Trophoblast cell (in vitro differentiated cells and primary cell): ENCODE measurements around the gene TBC1D8.

Source experiments
- DNase-seq, 2 donors: peaks; one replicate each; pipeline ENCODE4 v3.0.0-alpha.2; 2016
- H2AFZ ChIP-seq: 2 replicates; pipeline ENCODE4 v1.6.1; 2013; ENCODE audit warnings: low read length, moderate library complexity, mild to moderate bottlenecking; ENCODE audit not compliant: insufficient read depth, poor library complexity
- H2AK5ac ChIP-seq: 2 replicates; pipeline ENCODE4 v1.6.1; 2013; ENCODE audit warnings: mild to moderate bottlenecking, low read length
- H2BK120ac ChIP-seq: 2 replicates; pipeline ENCODE4 v1.6.1; 2013; ENCODE audit warnings: low read length, mild to moderate bottlenecking, moderate library complexity; ENCODE audit not compliant: insufficient read depth, poor library complexity
- H2BK12ac ChIP-seq: 2 replicates; pipeline ENCODE4 v1.6.1; 2013; ENCODE audit warnings: mild to moderate bottlenecking, low read length, moderate library complexity
- H2BK5ac ChIP-seq: 2 replicates; pipeline ENCODE4 v1.6.1; 2013; ENCODE audit warnings: low read length, low read depth, moderate library complexity, mild to moderate bottlenecking; ENCODE audit not compliant: poor library complexity
- H3K14ac ChIP-seq: 2 replicates; pipeline ENCODE4 v1.6.1; 2013; ENCODE audit warnings: mild to moderate bottlenecking, low read length
- H3K18ac ChIP-seq: 2 replicates; pipeline ENCODE4 v1.6.1; 2013; ENCODE audit warnings: mild to moderate bottlenecking, low read length
- H3K23ac ChIP-seq: 2 replicates; pipeline ENCODE4 v1.6.1; 2013; ENCODE audit warnings: low read length
- H3K27ac ChIP-seq: 2 replicates; pipeline ENCODE4 v1.5.1; 2013; ENCODE audit warnings: low read depth, mild to moderate bottlenecking, inconsistent platforms, low read length, moderate library complexity
- H3K27me3 ChIP-seq: 2 replicates; pipeline ENCODE4 v1.6.1; 2013; ENCODE audit warnings: inconsistent platforms, mild to moderate bottlenecking, low read length, moderate library complexity; ENCODE audit not compliant: insufficient read depth
- H3K36me3 ChIP-seq, 2 experiments: 1 replicate in 1 of 2; 2 replicates in 1 of 2; pipeline ENCODE4 v1.6.1; 2013; ENCODE audit warnings: low read length in 2 of 2, mild to moderate bottlenecking in 2 of 2, moderate library complexity in 1 of 2; ENCODE audit not compliant: insufficient read depth in 2 of 2, control insufficient read depth in 1 of 2
- H3K4ac ChIP-seq: 2 replicates; pipeline ENCODE4 v1.6.1; 2013; ENCODE audit warnings: low read depth, mild to moderate bottlenecking, low read length, moderate library complexity
- H3K4me1 ChIP-seq, 2 experiments: 1 replicate in 1 of 2; 2 replicates in 1 of 2; pipeline ENCODE4 v1.6.1; 2013; ENCODE audit warnings: low read length in 2 of 2, mild to moderate bottlenecking in 2 of 2, moderate library complexity in 1 of 2; ENCODE audit not compliant: insufficient read depth in 2 of 2, control insufficient read depth in 1 of 2
- H3K4me2 ChIP-seq: 2 replicates; pipeline ENCODE4 v1.6.1; 2013; ENCODE audit warnings: inconsistent platforms, mild to moderate bottlenecking, low read length, moderate library complexity
- H3K4me3 ChIP-seq: 2 replicates; pipeline ENCODE4 v1.5.1; 2013; ENCODE audit warnings: mild to moderate bottlenecking, low read depth, low read length, inconsistent platforms
- H3K79me1 ChIP-seq: one replicate; pipeline ENCODE4 v1.6.1; 2013; ENCODE audit warnings: low read length
- H3K79me2 ChIP-seq: 2 replicates; pipeline ENCODE4 v1.6.1; 2013; ENCODE audit warnings: low read length, mild to moderate bottlenecking; ENCODE audit not compliant: control insufficient read depth, insufficient read depth, poor library complexity
- H3K9ac ChIP-seq: 2 replicates; pipeline ENCODE4 v1.6.1; 2013; ENCODE audit warnings: mild to moderate bottlenecking, low read length
- H3K9me3 ChIP-seq: 2 replicates; pipeline ENCODE4 v1.6.1; 2013; ENCODE audit warnings: low read depth, mild to moderate bottlenecking, control low read depth, inconsistent platforms, low read length; ENCODE audit not compliant: insufficient read depth
- H4K12ac ChIP-seq: 2 replicates; pipeline ENCODE4 v1.6.1; 2013; ENCODE audit warnings: low read depth, mild to moderate bottlenecking, low read length, moderate library complexity
- H4K8ac ChIP-seq: 2 replicates; pipeline ENCODE4 v1.6.1; 2013; ENCODE audit warnings: low read depth, mild to moderate bottlenecking, low read length, moderate library complexity
- H4K91ac ChIP-seq: one replicate; pipeline ENCODE4 v1.6.1; 2013; ENCODE audit warnings: low read depth, mild to moderate bottlenecking, low read length, moderate library complexity
- WGBS: extraction: QIAGEN DNeasy Blood & Tissue Kit; methylation state at CpG from one replicate; pipeline ENCODE4 v1.1.7; 2013; ENCODE audit warnings: missing lambda C conversion rate; ENCODE audit not compliant: insufficient read length, insufficient coverage; ENCODE audit errors: extremely low coverage; 5-methylcytosine and 5-hydroxymethylcytosine counted together

The TBC1D8 gene

DNA sequence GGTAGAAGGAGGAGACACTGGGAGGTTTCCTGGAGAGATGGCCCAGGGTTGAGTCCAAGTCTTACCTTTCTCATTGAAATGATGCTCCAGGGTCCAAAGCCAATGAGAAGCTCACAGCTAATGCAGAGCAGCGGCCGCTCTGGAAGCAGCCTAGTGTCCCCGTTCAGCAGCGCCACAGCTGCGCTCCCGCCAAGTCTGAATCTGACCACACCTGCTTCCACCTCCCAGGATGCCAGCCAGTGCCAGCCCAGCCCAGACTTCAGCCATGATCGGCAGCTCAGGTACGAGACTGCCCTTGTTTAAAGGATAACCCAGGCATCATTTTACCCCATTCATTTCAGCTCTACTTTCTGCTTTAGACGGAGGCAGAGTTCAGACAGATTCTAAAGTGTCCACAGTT lies 161.0 kb downstream of the TBC1D8 start:
- Histone ChIP-seq H3K79me2 (no peaks in the 10 kb centered on the region), H2BK12ac (no peak overlapping the region), H4K12ac (no peak overlapping the region), H3K23ac (no peak overlapping the region), H3K4me2 (no peak overlapping the region), H4K8ac (no peak overlapping the region), H3K36me3 (no peaks in the 10 kb centered on the region), H2AFZ (no peak overlapping the region), H2BK120ac (no peak overlapping the region), H3K79me1 (no peaks in the 10 kb centered on the region), H3K9ac (no peak overlapping the region), H3K27me3 (no peaks in the 10 kb centered on the region), H3K9me3 (no peaks in the 10 kb centered on the region), H3K4me1 (peaks cover 0 to 3% of the 10 kb centered on the region in 2 experiments), H3K4me3 (no peak overlapping the region), H3K14ac (no peak overlapping the region), H4K91ac (no peak overlapping the region), H3K18ac (no peak overlapping the region), H3K4ac (no peak overlapping the region), H2BK5ac (no peak overlapping the region), H3K27ac (no peak overlapping the region), H2AK5ac (no peak overlapping the region)
- no peak for DNase-seq
- WGBS, result no CpG with 5 or more reads among the region's 9 CpGs

DNA sequence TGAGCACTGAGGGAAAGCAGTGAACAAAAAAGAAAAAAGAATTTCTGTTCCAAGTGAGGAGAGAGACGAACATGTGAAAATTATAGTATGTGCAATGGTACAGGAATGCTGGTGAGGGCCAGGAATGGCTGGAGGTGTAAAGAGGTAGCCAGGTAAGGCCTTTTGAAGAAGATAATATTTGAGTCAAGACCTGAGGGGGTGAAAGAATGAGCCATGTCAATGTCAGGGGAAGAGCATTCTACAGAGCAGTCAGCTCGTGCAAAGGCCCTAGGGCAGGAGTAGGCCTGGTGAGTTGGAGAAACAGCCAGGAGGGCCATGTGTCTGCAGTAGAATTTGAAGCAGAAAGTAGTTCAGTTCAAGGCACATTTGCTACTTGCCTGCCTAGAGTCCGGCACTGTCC lies 161.5 kb downstream of the TBC1D8 start:
- Histone ChIP-seq H4K12ac (no peak overlapping the region), H3K4me2 (no peak overlapping the region), H3K36me3 (no peaks in the 10 kb centered on the region), H4K91ac (no peak overlapping the region), H3K27ac (no peak overlapping the region), H3K4me1 (peaks cover 0 to 3% of the 10 kb centered on the region in 2 experiments), H2BK5ac (no peak overlapping the region), H2AK5ac (no peak overlapping the region), H3K79me1 (no peaks in the 10 kb centered on the region), H2AFZ (no peak overlapping the region), H2BK12ac (no peak overlapping the region), H3K79me2 (no peaks in the 10 kb centered on the region), H3K27me3 (no peaks in the 10 kb centered on the region), H2BK120ac (no peak overlapping the region), H3K4ac (no peak overlapping the region), H4K8ac (no peak overlapping the region), H3K9me3 (no peaks in the 10 kb centered on the region), H3K18ac (no peak overlapping the region), H3K9ac (no peak overlapping the region), H3K14ac (no peak overlapping the region), H3K4me3 (no peak overlapping the region), H3K23ac (no peak overlapping the region)
- WGBS, result no CpG with 5 or more reads among the region's 3 CpGs
- DNase-seq, result peak; percentile 79 to 85

DNA sequence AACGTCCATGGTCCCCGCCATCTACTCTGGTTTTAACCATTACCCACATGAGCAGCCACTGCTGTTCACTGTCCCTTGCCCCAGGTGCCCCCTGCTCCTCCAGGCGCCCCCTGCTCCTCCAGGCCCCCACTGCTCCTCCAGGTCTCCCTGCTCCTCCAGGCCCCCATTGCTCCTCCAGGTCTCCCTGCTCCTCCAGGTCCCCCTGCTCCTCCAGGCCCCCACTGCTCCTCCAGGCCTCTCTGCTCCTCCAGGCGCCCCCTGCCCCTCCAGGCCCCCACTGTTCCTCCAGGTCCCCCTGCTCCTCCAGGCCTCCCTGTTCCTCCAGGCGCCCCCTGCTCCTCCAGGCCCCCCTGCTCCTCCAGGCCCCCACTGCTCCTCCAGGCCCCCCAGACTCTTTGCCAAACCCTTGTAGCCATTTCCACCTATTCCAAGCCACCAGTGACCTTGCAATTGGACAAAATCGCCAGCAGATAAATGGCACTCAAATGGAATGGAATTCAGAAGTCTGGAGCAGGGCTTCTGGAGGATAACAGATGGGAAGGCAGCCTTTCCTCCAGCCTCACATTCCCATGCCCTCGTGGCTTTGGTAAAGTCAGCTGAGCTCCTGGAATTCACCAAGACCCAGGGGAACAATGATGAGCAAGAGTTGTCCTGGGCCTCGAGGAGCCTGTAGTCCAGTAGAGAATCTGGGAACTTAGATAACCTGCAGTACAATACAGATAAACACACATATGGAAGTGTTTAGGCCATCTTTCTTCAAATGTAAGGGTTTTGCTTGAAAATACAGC lies 162.4 kb downstream of the TBC1D8 start:
- H2AFZ ChIP-seq, result no peak overlapping the region
- no peak overlapping the region for H3K27ac ChIP-seq
- H2BK12ac ChIP-seq, result no peak overlapping the region
- no peaks in the 10 kb centered on the region for H3K27me3 ChIP-seq
- H3K79me2 ChIP-seq, result no peaks in the 10 kb centered on the region
- H3K18ac ChIP-seq, result no peak overlapping the region
- no peaks in the 10 kb centered on the region for H3K79me1 ChIP-seq
- H3K4ac ChIP-seq, result no peak overlapping the region
- DNase-seq, result peak; percentile 17 to 38
- H3K4me2 ChIP-seq, result no peak overlapping the region
- H4K8ac ChIP-seq, result no peak overlapping the region
- H3K36me3 ChIP-seq, result no peaks in the 10 kb centered on the region
- no peak overlapping the region for H3K4me3 ChIP-seq
- H3K9me3 ChIP-seq, result no peaks in the 10 kb centered on the region
- no peak overlapping the region for H4K12ac ChIP-seq
- H4K91ac ChIP-seq, result no peak overlapping the region
- no peak overlapping the region for H3K14ac ChIP-seq
- no peak overlapping the region for H3K23ac ChIP-seq
- no peak overlapping the region for H2BK120ac ChIP-seq
- no peak overlapping the region for H2AK5ac ChIP-seq
- peaks cover 0 to 3% of the 10 kb centered on the region in 2 experiments for H3K4me1 ChIP-seq
- WGBS, result no CpG with 5 or more reads among the region's 8 CpGs
- H2BK5ac ChIP-seq, result no peak overlapping the region
- no peak overlapping the region for H3K9ac ChIP-seq

DNA sequence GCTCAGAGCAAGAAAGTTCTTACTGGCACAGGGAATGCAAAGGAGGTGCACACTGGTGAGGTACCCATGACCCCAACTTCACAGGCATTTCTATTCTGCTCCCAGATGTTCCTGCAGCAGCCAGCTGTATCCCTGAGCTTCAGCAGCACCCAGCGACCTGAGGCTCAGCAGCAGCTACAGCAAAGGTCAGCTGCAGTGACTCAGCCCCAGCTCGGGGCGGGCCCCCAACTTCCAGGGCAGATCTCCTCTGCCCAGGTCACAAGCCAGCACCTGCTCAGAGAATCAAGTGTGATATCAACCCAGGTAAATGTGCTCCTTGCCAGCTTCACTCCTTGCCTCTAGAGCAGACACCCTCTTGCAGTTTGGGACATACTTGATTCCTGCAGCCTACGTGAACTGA lies 163.2 kb downstream of the TBC1D8 start:
- no peak overlapping the region for H2BK120ac ChIP-seq
- H3K18ac ChIP-seq, result no peak overlapping the region
- no peak overlapping the region for H2BK12ac ChIP-seq
- H3K27ac ChIP-seq, result no peak overlapping the region
- H3K27me3 ChIP-seq, result no peaks in the 10 kb centered on the region
- no peak overlapping the region for H3K23ac ChIP-seq
- no peak overlapping the region for H2AFZ ChIP-seq
- H3K4me2 ChIP-seq, result no peak overlapping the region
- H3K4me1 ChIP-seq, result peaks cover 6 to 11% of the 10 kb centered on the region in 2 experiments
- H3K4ac ChIP-seq, result no peak overlapping the region
- no peak for DNase-seq
- no peak overlapping the region for H3K4me3 ChIP-seq
- H3K9me3 ChIP-seq, result no peaks in the 10 kb centered on the region
- no peaks in the 10 kb centered on the region for H3K79me2 ChIP-seq
- H3K14ac ChIP-seq, result no peak overlapping the region
- no peaks in the 10 kb centered on the region for H3K36me3 ChIP-seq
- no peak overlapping the region for H2BK5ac ChIP-seq
- H2AK5ac ChIP-seq, result no peak overlapping the region
- WGBS, result no CpG with 5 or more reads among the region's 4 CpGs
- H4K12ac ChIP-seq, result no peak overlapping the region
- H4K8ac ChIP-seq, result no peak overlapping the region
- peaks cover 7% of the 10 kb centered on the region for H3K79me1 ChIP-seq
- H4K91ac ChIP-seq, result no peak overlapping the region
- H3K9ac ChIP-seq, result no peak overlapping the region
